ENCODE measurements around the gene GMEB2.

GRCh38 chr20:63557481-63557891, 69.4 kb downstream of the GMEB2 start:
- TF ChIP-seq CTCF (IDR thresholded peaks at IDR 0.05; ENCODE audit: low read depth, low read length) = no peak
- no peak for TF ChIP-seq MAX (IDR thresholded peaks at IDR 0.05; ENCODE audit: low read depth, low read length)
- TF ChIP-seq POLR2A (IDR thresholded peaks at IDR 0.05; ENCODE audit: extremely low read depth, insufficient read length) = no peak
